Glutamatergic neuron (in vitro differentiated cells): ENCODE measurements around the gene ARHGEF1. TPM values are rescaled to one million over a fixed set of nuclear protein-coding genes. Genes with fewer than 3 reads are reported as not detected.

Source experiments
- DNase-seq: peaks from one replicate; pipeline ENCODE4 v3.0.0; 2022
- H3K27ac Mint-ChIP-seq: one replicate; pipeline ENCODE4 v1.8.0; 2020; ENCODE audit warnings: mild to moderate bottlenecking, mixed read lengths, inconsistent platforms; ENCODE audit not compliant: unreplicated experiment
- H3K27me3 Mint-ChIP-seq: one replicate; pipeline ENCODE4 v1.8.0; 2020; ENCODE audit warnings: mild to moderate bottlenecking, moderate library complexity, mixed read lengths, inconsistent platforms; ENCODE audit not compliant: unreplicated experiment
- H3K36me3 Mint-ChIP-seq: one replicate; pipeline ENCODE4 v1.8.0; 2020; ENCODE audit warnings: mild to moderate bottlenecking, mixed read lengths, inconsistent platforms; ENCODE audit not compliant: unreplicated experiment
- H3K4me1 Mint-ChIP-seq: one replicate; pipeline ENCODE4 v1.8.0; 2020; ENCODE audit warnings: mild to moderate bottlenecking, low read depth, mixed read lengths, inconsistent platforms; ENCODE audit not compliant: unreplicated experiment
- H3K4me3 Mint-ChIP-seq: one replicate; pipeline ENCODE4 v1.8.0; 2020; ENCODE audit warnings: mild to moderate bottlenecking, mixed read lengths, inconsistent platforms; ENCODE audit not compliant: unreplicated experiment
- H3K9me3 Mint-ChIP-seq: one replicate; pipeline ENCODE4 v1.8.0; 2020; ENCODE audit warnings: mild to moderate bottlenecking, moderate library complexity, mixed read lengths, inconsistent platforms; ENCODE audit not compliant: unreplicated experiment
- CTCF ChIP-seq: fragments of 200-600 bp; sonication (generic); IDR thresholded peaks from one replicate; pipeline ENCODE4 v1.5.0; 2021; ENCODE audit not compliant: partially characterized antibody, unreplicated experiment
- total RNA-seq: library from RNA; stranded (reverse); fragmentation: NEBNext Ultra II Directional; extraction: Animal tissue kit (Norgen Biotek cat#: 25700); gene quantifications from one replicate; pipeline ENCODE4 v1.2.1, GENCODE V29; 2021; ENCODE audit not compliant: unreplicated experiment

Gene ARHGEF1
- total RNA-seq, 1 donor from 2014 or later: 78.7 TPM

- H3K4me1 Mint-ChIP-seq: peaks cover 7% of the 10 kb centered on the region
- no peak for TF ChIP-seq CTCF
- peaks cover 9% of the 10 kb centered on the region for H3K9me3 Mint-ChIP-seq
- no peaks in the 10 kb centered on the region for H3K36me3 Mint-ChIP-seq
- no peak overlapping the region for H3K4me3 Mint-ChIP-seq
- H3K27me3 Mint-ChIP-seq: peaks cover 9% of the 10 kb centered on the region
- peak; percentile 10 for DNase-seq
- no peak overlapping the region for H3K27ac Mint-ChIP-seq
These were observed 37.1 kb downstream of the ARHGEF1 start for GRCh38 chr19:41919948-41920712.

GRCh38 chr19:41920882-41921576, 38.0 kb downstream of the ARHGEF1 start:
- no peak for TF ChIP-seq CTCF
- H3K36me3 Mint-ChIP-seq: no peaks in the 10 kb centered on the region
- H3K27ac Mint-ChIP-seq: no peak overlapping the region
- peaks cover 9% of the 10 kb centered on the region for H3K9me3 Mint-ChIP-seq
- peak overlapping the region; percentile 39 for H3K4me3 Mint-ChIP-seq
- DNase-seq: no peak
- H3K27me3 Mint-ChIP-seq: peaks cover 9% of the 10 kb centered on the region
- peaks cover 7% of the 10 kb centered on the region for H3K4me1 Mint-ChIP-seq

GRCh38 chr19:41921577-41922576, 38.9 kb downstream of the ARHGEF1 start:
- Mint-ChIP-seq H3K27me3 (peaks cover 9% of the 10 kb centered on the region), H3K36me3 (no peaks in the 10 kb centered on the region), H3K9me3 (peaks cover 9% of the 10 kb centered on the region), H3K4me3 (peak overlapping the region; percentile 39), H3K4me1 (peaks cover 7% of the 10 kb centered on the region), H3K27ac (no peak overlapping the region)
- no peak for TF ChIP-seq CTCF
- DNase-seq: no peak

- Mint-ChIP-seq H3K4me1 (peaks cover 7% of the 10 kb centered on the region), H3K4me3 (peak overlapping the region; percentile 18)
These were observed 39.6 kb downstream of the ARHGEF1 start for GRCh38 chr19:41922585-41922984.

More at GRCh38 chr19:41922585-41922984, 39.6 kb downstream of the ARHGEF1 start:
- Mint-ChIP-seq H3K27ac (no peak overlapping the region), H3K27me3 (peaks cover 9% of the 10 kb centered on the region), H3K36me3 (no peaks in the 10 kb centered on the region), H3K9me3 (peaks cover 9% of the 10 kb centered on the region)
- TF ChIP-seq CTCF: no peak
- no peak for DNase-seq
